ENCODE results near the gene USP14. TPM values are rescaled to one million over a fixed set of nuclear protein-coding genes. Genes with fewer than 3 reads are reported as not detected.

USP14 gene
- total RNA-seq, 4 donors from 2014 or later: 21.8 to 42.8 (median 29.5) TPM

DNA sequence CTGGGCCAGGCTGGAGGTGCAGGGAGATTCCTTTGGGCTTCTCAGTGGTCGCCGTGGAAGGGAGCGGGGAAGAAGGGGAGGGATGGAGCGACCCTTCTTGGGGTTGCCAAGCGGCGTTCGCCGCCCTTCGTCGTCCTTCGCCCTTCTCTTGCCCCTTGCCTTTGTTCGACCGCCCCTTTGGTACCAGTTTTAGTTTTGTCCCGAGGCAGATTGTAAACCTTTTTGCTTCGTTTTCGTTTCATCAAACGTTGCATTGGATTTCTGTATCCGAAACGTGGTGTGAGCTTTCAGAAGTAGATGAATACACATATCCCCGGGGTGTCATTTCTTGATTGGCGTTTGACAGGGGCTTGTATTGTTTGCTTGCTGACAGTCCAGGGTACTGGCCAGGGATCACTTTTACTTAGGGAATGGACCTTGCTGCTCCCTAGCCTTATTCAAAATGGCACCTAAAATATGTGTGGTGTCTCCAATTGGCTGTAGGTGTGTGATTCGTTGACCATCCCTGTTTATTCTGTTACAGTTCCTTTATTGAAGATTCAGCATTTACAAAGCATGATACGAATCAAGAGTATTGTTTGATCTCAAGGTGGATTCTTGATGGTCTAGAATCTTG lies 788 bp downstream of the USP14 start:
- Histone ChIP-seq H3K4me1 (peaks cover 19 to 26% (median 26%) of the 10 kb centered on the region in 4 donors), H3K4me3 (peak overlapping the region; percentile 92 to 99 (median 96)), H3K27me3 (no peaks in the 10 kb centered on the region), H3K36me3 (peaks cover 0 to 10% (median 3%) of the 10 kb centered on the region in 4 donors), H3K9me3 (no peaks in the 10 kb centered on the region), H3K27ac (replicated peaks in 1 of 4) (peak overlapping the region; percentile 89 to 94 (median 90))
- DNase-seq (ENCODE audit: extremely low spot score): no peak
- intact Hi-C loops (cut with DNase I): no loop called here
- 4% methylated on average over 20 of the region's 23 CpGs for WGBS
- TF ChIP-seq POLR2A (IDR thresholded peaks at IDR 0.05; ENCODE audit: low read depth): no peak
- TF ChIP-seq EP300 (IDR thresholded peaks at IDR 0.05): no peak
- TF ChIP-seq, protein P1, sequence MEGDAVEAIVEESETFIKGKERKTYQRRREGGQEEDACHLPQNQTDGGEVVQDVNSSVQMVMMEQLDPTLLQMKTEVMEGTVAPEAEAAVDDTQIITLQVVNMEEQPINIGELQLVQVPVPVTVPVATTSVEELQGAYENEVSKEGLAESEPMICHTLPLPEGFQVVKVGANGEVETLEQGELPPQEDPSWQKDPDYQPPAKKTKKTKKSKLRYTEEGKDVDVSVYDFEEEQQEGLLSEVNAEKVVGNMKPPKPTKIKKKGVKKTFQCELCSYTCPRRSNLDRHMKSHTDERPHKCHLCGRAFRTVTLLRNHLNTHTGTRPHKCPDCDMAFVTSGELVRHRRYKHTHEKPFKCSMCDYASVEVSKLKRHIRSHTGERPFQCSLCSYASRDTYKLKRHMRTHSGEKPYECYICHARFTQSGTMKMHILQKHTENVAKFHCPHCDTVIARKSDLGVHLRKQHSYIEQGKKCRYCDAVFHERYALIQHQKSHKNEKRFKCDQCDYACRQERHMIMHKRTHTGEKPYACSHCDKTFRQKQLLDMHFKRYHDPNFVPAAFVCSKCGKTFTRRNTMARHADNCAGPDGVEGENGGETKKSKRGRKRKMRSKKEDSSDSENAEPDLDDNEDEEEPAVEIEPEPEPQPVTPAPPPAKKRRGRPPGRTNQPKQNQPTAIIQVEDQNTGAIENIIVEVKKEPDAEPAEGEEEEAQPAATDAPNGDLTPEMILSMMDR (IDR thresholded peaks at IDR 0.05): no peak
- TF ChIP-seq POLR2AphosphoS5 (IDR thresholded peaks at IDR 0.05): no peak

GRCh38 chr18:159933-160332 lies 1.6 kb downstream of the USP14 start:
- Histone ChIP-seq H3K27ac (replicated peaks in 1 of 4) (no peak overlapping the region), H3K27me3 (no peaks in the 10 kb centered on the region), H3K4me3 (peak overlapping the region in 1 of 4 donors; percentile 99), H3K36me3 (peaks cover 0 to 18% (median 11%) of the 10 kb centered on the region in 4 donors), H3K9me3 (no peaks in the 10 kb centered on the region), H3K4me1 (peaks cover 19 to 26% (median 26%) of the 10 kb centered on the region in 4 donors)
- no peak for DNase-seq (ENCODE audit: extremely low spot score)
- WGBS: 95% methylated on average over 15 of the region's 15 CpGs
- intact Hi-C loops (cut with DNase I): no loop called here
- no peak for TF ChIP-seq POLR2AphosphoS5 (IDR thresholded peaks at IDR 0.05)

GRCh38 chr18:160831-161570 lies 2.6 kb downstream of the USP14 start:
- Histone ChIP-seq H3K4me1 (peaks cover 19 to 26% (median 26%) of the 10 kb centered on the region in 4 donors), H3K27ac (replicated peaks in 1 of 4) (peak overlapping the region in 1 of 4 donors; percentile 5), H3K36me3 (peaks cover 0 to 28% (median 20%) of the 10 kb centered on the region in 4 donors), H3K9me3 (no peaks in the 10 kb centered on the region), H3K27me3 (no peaks in the 10 kb centered on the region), H3K4me3 (no peak overlapping the region)
- no peak for TF ChIP-seq EP300 (IDR thresholded peaks at IDR 0.05)
- TF ChIP-seq POLR2A (IDR thresholded peaks at IDR 0.05; ENCODE audit: low read depth): no peak
- TF ChIP-seq, protein P1 (IDR thresholded peaks at IDR 0.05): no peak
- 86% methylated on average over 11 of the region's 11 CpGs for WGBS
- DNase-seq (ENCODE audit: extremely low spot score): no peak
- intact Hi-C loops (cut with DNase I): no loop called here

- Histone ChIP-seq H3K27ac (replicated peaks in 1 of 4) (no peak overlapping the region), H3K9me3 (no peaks in the 10 kb centered on the region), H3K4me3 (no peak overlapping the region), H3K4me1 (no peaks in the 10 kb centered on the region), H3K36me3 (peaks cover 15 to 74% (median 51%) of the 10 kb centered on the region in 4 donors), H3K27me3 (no peaks in the 10 kb centered on the region)
- intact Hi-C loops (cut with DNase I): no loop called here
- 91% methylated on average over 5 of the region's 5 CpGs for WGBS
- TF ChIP-seq EP300 (IDR thresholded peaks at IDR 0.05): no peak
- TF ChIP-seq, protein P1 (IDR thresholded peaks at IDR 0.05): no peak
- no peak for TF ChIP-seq POLR2A (IDR thresholded peaks at IDR 0.05; ENCODE audit: low read depth)
- TF ChIP-seq POLR2AphosphoS5 (IDR thresholded peaks at IDR 0.05): no peak
- DNase-seq (ENCODE audit: extremely low spot score): no peak
Measured at GRCh38 chr18:172361-172760, 14.0 kb downstream of the USP14 start.

DNA sequence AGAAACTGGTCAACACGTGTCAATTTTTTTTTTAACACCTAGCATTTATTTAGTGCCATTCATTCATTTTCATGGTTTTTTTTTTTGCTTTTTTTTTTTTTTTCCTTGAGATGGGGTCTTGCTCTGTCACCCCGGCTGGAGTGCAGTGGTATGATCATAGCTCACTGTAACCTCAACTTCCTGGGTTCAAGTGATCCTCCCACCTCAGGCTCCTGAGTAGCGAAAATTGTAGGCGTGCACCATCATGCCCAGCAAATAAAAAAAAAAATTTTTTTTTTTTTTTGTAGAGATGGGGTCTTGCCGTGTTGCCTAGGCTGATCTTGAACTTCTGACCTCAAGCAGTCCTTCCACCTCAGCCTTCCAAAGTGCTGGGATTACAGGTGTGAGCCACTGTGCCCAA lies 21.1 kb downstream of the USP14 start:
- H3K36me3 ChIP-seq: peaks cover 0 to 44% (median 24%) of the 10 kb centered on the region in 4 donors
- no peak for TF ChIP-seq POLR2A (IDR thresholded peaks at IDR 0.05; ENCODE audit: low read depth)
- no peak for TF ChIP-seq EP300 (IDR thresholded peaks at IDR 0.05)
- TF ChIP-seq POLR2AphosphoS5 (IDR thresholded peaks at IDR 0.05): no peak
- TF ChIP-seq, protein P1 (IDR thresholded peaks at IDR 0.05): no peak
- intact Hi-C loops (cut with DNase I): no loop called here

More for the DNA sequence above, 21.1 kb downstream of the USP14 start:
- H3K27me3 ChIP-seq: no peaks in the 10 kb centered on the region
- H3K4me1 ChIP-seq: peaks cover 14 to 20% (median 18%) of the 10 kb centered on the region in 4 donors
- H3K27ac ChIP-seq (replicated peaks in 1 of 4): no peak overlapping the region
- no peak for DNase-seq (ENCODE audit: extremely low spot score)
- H3K9me3 ChIP-seq: no peaks in the 10 kb centered on the region
- H3K4me3 ChIP-seq: no peak overlapping the region
- WGBS: 94% methylated on average over 5 of the region's 5 CpGs

Measured in esophagus muscularis mucosa (tissue), 4 donors.